IPS DF 4.7 (cell line): ENCODE data around the gene HTATIP2.
"Not testable (repeated sequence)": the region's sequence is repeated elsewhere in the genome, so short reads cannot be mapped to it uniquely, and the experiment has no call there.

Source experiments
- DNase-seq: peaks from one replicate; pipeline ENCODE4 v3.0.0-alpha.2; 2013; ENCODE audit warnings: low spot score; ENCODE audit errors: extremely low read depth

Gene HTATIP2

DNA sequence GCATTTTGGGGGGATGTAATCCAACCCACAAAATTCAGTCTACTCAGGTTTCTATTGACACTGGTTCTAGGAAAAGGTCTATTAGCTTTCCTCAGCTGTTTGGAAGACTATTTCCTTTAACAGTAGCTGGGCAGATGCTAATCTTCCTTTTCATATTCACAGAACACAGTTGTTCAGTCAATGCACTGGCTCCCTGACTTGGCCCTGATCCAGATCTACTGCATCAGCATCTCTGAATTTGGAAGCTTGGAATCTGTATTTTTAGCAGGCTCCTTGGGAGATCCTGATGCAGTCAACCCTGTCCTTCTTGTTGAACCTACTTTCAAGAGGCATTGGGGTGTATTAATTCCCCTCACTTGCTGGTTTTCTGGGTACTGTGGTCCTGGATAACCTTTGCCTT, 6.3 kb downstream of the HTATIP2 start:
- DNase-seq: no peak

DNA sequence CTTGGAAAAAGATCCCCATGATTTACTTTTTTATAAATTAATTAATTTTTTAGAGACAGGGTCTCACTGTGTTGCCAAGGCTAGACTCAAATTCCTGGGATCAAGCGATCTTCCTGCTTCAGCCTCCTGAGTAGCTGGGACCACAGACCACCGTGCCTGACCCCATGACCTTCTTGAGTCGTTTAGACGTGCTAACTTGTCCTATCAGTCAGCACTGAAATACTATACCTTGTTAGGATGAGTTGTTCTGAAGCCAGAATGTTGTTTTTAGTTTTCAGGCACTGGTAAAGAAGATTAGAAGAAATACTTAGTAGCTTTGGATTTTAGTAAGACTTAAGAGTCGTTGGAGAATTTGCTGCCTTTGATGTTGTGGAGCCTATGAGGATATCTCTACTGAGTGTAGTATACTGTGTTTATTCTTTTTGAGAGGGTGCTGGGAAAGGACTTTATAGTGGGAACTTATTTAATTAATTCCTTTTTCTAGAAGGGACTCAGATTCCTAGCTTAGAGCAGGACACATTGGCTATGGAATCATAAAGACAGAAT, 8.6 kb downstream of the HTATIP2 start:
- DNase-seq: no peak

DNA sequence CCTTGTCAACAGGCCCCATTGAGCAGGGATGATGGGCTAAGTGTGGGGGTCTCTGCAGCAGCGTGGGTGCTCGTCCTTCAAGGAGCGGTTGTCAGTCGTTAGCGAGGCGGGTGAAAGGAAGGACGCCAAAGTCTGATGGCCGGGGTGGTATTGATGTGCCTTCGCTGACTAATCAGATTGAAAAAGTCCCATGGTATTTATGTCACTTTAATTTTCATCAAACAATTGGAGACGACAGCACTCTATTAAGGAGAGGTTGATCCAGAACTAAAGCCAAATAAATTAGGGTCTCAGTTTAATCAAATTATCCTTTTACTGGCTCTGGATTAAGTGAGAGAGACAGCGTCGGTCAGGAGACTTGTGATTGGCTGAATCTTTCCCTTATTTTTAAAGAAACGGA, 9.6 kb downstream of the HTATIP2 start:
- DNase-seq: no peak

DNA sequence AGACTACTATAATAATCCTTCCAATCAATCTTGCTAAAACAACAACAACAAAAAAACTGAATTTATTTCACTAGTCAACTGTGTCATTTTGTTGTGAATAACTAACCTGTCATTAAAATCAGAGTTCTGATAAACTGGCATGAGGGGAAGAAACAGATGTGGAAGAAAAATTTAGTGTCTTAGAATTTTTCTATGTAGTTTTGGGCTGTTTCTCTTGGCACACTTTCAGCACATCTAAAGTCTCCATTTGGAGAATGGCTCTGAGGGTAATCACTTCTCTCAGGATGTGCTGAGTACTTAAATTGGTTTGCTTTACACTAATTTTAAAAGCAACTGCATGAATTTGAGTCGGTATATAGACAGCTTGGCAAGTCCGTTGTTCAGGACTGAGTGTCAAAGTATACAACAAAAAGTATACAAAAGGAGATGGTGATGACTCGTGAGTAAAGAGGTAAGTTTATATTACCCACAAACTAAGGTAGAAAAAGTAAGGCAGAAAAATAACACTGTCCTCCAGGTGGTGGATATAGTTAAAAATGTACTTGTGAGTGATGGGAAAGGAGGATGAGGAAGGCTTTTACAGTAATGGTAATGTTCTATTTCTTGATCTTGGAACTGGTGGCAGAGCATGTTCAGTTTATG, 10.2 kb downstream of the HTATIP2 start:
- DNase-seq: no peak

DNA sequence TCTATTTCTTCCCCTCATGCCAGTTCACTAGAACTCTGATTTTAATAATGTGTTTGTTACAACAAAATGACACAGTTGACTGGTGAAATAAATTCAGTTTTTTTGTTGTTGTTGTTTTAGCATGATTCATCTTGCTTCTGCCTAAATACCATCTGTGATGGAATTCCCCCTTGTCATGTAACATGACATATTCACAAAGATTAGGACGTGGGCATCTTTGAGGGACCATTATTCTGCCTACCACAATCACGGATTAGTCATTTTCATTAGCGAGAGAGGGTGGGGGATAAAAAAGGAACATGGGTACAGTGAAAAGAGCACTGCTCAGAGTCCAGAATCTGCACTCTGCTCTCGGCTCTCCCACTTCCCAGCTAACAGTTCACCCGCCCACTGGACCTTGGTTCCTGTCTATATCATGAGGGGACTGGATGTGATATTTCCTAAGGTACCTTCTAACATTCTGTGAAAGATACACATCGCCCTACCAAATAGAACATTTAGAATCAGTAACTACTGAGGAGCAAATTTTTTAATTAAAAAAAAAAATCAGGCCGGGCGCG, 11.3 kb downstream of the HTATIP2 start:
- no peak for DNase-seq

DNA sequence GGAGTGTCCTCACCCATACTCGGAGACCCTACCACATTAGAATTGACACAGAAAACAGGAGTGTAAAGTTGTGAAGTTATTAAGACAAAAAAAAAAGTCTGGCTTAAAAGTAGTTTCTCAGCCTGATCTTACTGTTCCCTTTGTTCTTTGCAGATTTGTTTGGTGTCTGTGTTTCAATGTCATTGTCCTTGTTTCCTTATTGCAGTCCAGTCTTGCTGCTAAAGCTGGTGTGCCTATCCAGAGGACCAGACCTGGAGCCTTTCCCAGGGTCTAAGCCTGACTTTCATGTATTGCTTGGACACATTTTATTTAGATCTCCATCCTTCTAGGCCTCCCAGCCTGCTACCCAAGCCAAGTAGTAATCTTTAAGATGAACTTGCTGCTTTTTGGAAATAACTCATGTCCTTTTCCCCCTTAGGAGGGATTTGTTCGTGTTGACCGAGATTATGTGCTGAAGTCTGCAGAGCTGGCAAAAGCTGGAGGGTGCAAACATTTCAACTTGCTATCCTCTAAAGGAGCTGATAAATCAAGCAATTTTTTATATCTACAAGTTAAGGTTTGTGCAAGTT, 12.7 kb downstream of the HTATIP2 start:
- no peak for DNase-seq

DNA sequence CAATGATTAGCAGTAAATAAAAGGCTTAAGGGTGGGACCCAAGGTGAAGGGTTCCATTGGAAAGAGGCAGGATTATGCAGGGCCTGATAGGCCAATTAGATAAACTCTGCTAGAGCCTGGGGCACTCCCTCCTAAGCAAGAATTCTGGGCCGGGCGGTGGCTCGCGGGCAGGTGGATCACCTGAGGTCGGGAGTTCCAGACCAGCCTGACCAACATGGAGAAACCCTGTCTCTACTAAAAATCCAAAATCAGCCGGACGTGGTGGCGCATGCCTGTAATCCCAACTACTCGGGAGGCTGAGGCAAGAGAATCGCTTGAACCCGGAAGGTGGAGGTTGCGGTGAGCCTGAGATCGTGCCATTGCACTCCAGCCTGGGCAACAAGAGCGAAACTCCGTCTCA, 22.5 kb downstream of the HTATIP2 start:
- DNase-seq: not testable (repeated sequence)

DNA sequence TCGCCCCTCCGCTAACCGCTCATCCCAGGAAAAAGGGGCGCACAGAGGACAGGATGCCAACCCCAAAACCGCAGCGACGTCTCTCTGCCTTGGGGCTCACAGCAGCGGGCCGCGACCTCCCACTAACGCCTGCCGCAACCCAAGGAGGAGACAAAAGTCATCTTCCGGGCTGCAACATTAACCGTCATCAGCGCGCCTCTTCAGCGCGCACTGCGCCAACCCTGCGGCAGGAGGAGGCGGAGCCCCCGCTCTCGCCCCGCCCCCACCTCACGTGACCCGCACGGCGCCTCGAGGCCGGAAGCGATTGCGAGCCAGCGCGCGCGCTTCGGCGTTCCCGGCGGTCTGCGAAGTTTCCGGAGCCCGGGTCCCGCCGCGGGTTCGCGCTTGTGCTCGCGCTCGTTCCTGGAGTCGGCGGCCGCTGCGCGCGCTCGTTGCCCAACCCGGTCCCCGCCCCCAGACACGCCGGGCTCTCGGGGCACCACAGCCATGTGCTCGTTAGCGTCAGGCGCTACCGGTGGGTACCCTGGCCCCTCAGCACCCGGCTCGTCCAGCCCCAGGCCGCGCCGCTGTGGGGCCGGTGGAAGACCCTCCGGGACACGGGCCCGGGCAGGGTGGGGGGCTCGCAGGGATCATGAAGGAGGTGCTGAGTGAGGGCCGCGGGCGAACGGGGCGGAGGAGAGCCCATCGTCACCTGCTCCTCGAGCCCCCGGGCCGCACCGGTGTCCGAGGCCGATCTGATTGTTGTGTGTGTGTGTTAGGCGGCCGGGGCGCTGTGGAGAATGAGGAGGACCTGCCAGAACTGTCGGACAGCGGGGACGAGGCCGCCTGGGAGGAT, 24.0 kb downstream of the HTATIP2 start, which contains the start of gene PRMT3:
Gene PRMT3 (plus strand): TSS at position 456 of the 835 bp plus-strand sequence. CDS start 31 bp downstream, at position 487.
- DNase-seq: peak; percentile 60

DNA sequence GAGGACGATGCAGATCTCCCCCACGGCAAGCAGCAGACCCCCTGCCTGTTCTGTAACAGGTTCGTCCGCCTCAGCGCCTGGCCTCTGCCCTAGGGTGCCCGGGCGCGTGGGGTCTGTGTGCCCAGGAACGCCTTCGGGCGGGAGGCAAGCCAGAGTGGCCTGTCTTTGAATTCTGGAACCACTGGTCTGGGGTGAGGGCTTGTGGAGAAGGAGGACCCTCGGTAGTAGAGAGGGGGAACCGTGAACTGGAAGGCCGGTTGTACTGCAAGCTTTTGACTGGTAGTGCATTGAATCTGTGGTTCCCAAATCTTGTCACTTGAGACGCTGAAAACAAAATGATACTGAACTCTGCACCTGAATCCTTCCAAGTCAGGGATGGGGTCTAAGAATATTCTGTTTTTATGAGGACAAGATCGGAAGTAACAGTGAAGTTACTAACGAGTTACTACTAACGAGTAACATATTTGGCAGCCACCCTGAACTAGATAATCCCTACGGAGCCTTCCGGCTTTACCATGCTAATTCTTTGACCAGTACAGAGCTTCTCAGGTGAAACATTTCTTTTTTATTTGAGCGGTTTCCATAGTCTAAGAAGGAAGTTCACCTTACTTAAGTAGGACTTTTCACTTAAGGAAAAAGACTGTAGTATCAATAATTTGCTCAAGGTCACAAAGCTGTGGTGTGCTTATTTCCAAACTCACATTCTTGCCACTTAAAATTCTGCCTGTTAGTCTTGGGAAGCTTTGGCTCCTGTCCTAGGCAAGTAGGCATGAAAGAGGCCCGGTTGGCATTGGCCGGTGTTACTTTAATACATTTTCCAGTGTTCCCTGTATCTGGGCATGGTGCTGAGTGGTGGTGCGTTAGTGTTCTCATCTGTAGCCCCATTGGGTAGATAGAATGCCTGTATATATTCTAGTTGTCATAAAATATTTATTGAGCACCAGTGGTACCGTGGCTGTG, 24.9 kb downstream of the HTATIP2 start:
- DNase-seq: no peak

DNA sequence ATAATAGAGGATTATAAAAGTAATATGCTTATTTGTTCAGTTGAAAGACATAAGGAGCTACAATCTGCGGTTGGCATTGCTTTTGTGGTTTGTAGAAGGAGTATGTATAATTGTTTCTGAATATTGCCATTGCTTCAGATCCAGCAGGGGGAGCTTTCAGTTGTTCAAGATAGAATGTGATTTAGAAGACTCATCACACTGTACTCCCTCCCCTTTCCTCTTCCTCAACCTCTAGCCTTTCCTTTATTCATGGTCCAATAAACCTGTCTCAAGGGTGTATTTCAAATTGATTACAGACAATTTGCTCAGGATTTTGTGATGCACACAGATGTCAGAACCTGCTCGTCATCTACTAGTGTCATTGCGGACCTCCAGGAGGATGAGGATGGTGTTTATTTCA, 33.8 kb downstream of the HTATIP2 start:
- no peak for DNase-seq

DNA sequence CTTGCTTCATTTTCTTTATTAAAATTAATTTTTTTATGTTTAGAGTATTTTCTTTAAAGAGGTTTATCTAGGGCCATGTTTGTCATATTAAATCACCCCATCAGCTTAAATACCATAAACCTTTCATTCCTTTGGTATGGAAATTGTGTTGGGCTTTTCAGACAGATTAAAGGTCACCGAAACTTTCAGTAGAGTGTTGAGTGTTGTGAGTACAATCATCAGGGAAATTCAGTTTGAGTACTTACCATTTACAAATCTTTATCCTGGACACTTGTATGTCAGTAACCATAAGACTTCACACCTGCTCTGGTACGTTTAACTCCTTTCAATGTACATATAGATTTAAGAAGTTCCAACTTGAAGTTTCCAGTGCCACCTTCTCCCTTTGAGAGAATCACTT, 36.0 kb downstream of the HTATIP2 start:
- no peak for DNase-seq

DNA sequence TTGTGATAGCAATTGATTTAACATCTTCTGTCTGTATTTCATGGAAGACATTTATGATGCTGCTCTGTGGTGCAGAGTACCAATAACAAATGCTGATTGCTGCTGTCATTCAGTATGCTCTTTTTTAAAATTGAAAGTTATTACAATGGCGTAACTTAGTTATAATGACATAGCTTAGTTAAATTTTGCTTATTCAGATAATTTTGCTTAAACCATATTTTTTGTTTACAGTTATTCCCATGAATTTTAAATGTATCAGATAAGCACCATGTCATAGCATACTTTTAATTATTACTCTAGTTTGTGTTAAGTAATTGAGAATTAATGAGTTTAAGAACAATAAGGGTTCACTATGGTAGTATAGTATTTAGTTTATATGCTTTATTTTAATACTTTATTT, 39.5 kb downstream of the HTATIP2 start:
- no peak for DNase-seq

DNA sequence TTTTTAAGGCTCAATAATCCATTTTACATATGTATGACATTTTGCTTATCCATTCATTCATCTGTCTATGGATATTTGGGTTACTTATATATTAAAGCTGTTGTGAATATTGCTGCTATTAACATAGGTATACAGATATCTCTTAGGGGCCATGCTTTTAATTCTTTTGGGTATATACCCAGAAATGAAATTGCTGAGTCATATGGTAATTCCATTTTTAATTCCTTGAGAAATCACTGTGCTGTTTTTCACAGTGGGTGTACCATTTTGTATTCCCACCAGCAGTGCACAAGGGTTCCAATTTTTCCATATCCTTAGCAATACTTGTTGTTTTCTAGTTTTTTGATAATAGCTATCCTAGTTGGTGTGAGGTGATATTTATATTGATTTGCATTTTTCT, 43.0 kb downstream of the HTATIP2 start:
- no peak for DNase-seq

DNA sequence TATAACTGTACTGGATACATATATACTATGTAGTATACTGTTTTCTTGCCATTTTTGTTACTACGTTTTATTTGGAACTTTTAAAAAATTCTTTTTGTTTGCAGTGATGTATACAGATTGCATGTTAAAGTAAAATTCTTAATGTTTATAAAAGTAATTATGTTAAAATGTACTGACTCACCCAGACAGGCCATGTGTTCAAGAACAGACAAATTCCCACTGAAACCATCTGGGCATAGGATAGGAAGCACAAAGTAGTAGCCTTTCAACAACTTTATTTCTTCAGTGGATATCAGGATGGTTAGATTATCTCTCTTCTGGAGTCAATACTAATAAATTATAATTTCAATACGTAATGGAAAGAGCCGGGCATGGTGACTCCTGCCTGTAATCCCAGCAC, 43.8 kb downstream of the HTATIP2 start:
- DNase-seq: no peak

DNA sequence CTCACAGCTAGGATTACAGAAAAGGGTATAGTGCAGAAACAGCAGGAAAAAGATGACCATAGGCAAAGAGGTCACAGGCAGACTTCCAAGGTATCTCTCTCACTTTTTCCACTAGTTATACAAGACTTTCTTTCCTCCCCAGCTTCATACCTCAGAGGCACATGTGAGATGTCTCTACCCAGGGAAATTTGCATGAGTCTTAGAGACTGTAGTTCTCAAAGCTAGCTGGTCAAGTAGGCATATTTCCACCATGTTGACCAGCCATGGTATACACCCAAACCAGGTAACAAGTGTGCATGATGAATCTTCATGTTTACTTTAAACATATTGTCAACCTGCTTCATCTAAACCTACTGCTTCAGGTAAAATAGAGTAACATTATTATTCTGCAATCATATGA, 51.9 kb downstream of the HTATIP2 start:
- no peak for DNase-seq

DNA sequence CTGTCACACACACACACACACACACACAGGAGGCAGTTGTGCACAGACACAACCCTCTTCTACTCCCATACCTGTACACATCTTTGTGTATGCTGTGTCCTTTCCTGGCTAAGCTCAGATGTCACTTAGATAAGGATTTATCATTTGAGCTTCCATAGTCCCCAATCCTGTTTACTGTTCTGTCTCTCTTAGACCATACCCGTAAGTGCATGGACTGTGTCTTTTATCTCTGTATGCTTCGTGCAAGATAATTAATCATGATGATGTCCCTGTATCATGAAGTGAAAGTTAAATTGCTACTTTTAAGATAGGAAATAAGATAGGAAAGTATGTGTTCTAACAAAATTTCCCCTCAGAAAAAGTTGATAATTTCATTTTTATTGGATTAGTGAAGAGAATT, 54.3 kb downstream of the HTATIP2 start:
- no peak for DNase-seq

DNA sequence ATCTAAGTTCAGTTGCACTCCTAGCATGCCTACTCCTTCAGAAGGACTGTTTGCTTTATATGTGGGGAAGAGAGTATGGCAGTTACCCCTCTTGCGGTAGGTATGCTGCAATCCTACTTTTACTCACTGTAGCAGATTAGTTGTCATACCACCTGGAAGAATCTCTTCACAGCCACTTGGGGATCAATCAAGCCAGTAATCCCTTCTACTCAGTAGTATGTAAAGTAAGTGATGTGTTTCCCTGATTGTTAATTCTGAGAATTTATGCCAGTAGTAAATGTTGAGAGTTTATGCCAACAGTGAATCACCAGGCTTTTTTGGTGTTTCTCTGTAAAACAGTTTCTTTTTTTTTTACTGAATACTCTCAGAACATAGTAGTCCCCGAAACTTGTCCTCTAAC, 58.4 kb downstream of the HTATIP2 start:
- DNase-seq: no peak

DNA sequence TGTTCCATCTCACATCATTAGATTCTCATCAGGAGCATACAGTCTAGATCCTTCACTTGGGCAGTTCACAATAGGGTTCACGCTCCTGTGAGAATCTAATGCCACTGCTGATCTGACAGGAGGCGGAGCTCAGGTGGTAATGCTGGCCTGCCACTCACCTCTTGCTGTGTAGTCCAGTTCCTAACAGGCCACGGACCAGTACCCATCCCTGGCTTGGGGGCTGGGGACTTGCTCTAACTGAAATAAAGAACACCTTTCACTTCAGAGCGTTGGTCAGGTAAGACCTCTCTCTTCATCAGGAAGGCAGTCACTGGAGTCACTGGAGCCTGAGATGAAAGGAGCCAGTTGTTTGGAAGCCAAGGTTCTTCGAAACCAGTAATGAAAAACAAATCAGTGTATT, 65.7 kb downstream of the HTATIP2 start:
- DNase-seq: no peak
